Mammary epithelial cell (primary cell): ENCODE measurements around the gene WBP2.

ENCODE experiments used
- CTCF ChIP-seq, 2 donors: IDR thresholded peaks in 1 of 2; conservative IDR thresholded peaks in 1 of 2; 2 replicates each; pipeline ENCODE4 v1.5.1; 2011 to 2012; ENCODE audit warnings: inconsistent platforms in 2 of 2, low read length in 2 of 2, mild to moderate bottlenecking in 2 of 2, control low read depth in 1 of 2, low read depth in 1 of 2; ENCODE audit not compliant: insufficient read depth in 1 of 2; ENCODE audit errors: extremely low read depth in 1 of 2
- EZH2 ChIP-seq: IDR thresholded peaks from 2 replicates; pipeline ENCODE4 v1.6.1; 2012; ENCODE audit warnings: low read length, inconsistent platforms, borderline replicate concordance

DNA sequence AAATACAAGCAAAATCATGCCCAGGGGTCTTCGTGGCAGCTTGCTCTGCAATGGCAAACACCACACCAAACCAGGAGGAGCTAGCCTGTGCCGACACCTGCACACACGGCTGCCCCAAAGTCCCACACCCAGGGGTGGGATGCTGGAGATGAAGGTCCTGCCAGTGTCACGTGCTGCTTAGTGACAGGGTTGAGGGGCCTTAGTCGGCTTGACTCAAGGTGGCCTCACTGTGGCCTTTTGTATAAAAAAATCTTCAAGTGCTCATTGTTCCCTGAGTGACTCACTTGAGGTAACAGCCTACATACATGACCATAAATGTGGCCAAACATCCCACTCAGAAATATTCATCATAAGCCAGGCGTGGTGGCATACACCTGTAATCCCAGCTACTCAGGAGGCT lies 34.3 kb upstream of the WBP2 start:
- no peak for TF ChIP-seq EZH2
- no peak for TF ChIP-seq CTCF (conservative IDR thresholded peaks at IDR 0.05 in 1 of 2, IDR thresholded peaks at IDR 0.05 in 1 of 2; ENCODE audit: extremely low read depth in 1 of 2, insufficient read depth in 1 of 2, low read depth in 1 of 2, low read length in 2 of 2)
